IPS DF 6.9 (cell line): ENCODE measurements around the gene C1orf167.
A peak's percentile ranks its signal among the peaks of the same experiment; 100 is the strongest.

Experiments
- DNase-seq: peaks from one replicate; pipeline ENCODE4 v3.0.0-alpha.2; 2013; ENCODE audit warnings: low read depth, low spot score
- H3K27ac ChIP-seq: one replicate; pipeline ENCODE4 v1.5.1; 2013; ENCODE audit warnings: low read length, control low read depth
- H3K27me3 ChIP-seq: 2 replicates; pipeline ENCODE4 v1.6.1; 2013; ENCODE audit warnings: mild to moderate bottlenecking, low read length; ENCODE audit not compliant: control insufficient read depth, insufficient read depth
- H3K36me3 ChIP-seq: 2 replicates; pipeline ENCODE4 v1.6.1; 2013; ENCODE audit warnings: low read length; ENCODE audit not compliant: control insufficient read depth, insufficient read depth
- H3K4me1 ChIP-seq: 2 replicates; pipeline ENCODE4 v1.6.1; 2013; ENCODE audit warnings: low read length; ENCODE audit not compliant: control insufficient read depth, insufficient read depth
- H3K4me3 ChIP-seq: 2 replicates; pipeline ENCODE4 v1.5.1; 2013; ENCODE audit warnings: mild to moderate bottlenecking, low read length
- H3K9me3 ChIP-seq: 2 replicates; pipeline ENCODE4 v1.6.1; 2013; ENCODE audit warnings: low read length, inconsistent platforms; ENCODE audit not compliant: control insufficient read depth, insufficient read depth
- WGBS: extraction: QIAGEN DNeasy Blood & Tissue Kit; methylation state at CpG from one replicate; pipeline ENCODE4 v1.1.7; 2013; ENCODE audit warnings: mixed read lengths, missing lambda C conversion rate; ENCODE audit not compliant: insufficient read length, insufficient coverage; 5-methylcytosine and 5-hydroxymethylcytosine counted together

C1orf167 gene

DNA sequence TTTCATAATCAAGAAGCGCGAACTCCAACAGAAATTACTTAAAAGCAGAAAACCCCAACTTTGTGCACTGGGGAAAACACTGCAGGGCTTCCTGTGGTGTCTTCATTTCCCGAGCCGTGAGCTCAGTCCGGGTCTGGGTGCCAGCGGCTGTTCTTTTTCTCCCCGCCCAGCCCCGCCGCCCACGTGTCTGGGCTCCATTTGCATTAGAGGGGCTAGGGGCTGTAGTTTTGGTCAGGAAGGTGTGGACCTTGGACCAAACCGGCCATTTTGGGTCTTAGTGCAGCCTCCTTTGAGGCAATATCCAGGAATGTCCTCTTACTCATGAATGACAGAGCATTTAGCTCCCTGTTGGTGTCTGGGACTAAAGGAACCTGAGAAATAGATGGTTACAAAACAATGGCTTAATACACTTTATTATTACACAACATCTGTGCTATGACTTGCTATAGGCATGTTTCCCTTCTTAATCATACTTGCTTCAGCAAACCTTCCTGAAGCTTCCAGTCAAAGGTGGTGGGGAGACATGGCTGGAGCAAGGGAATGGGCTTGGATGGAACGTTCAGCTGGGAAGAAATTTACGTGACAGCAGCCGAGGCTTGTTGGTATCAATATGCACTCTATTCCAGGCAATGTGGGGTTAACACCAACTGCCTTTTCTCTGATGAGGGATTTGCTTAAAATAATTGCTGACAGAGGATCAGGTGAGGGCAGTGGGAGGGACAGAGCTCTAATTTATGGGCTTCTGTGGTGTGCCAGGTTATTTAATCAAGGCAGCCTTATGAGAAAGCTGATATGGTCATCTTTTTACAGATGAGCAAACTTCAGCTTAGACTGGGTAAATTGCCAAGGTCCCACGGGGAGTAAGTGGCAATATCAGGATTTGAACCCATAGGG is 25.0 kb upstream of the C1orf167 start:
- Histone ChIP-seq H3K27ac (no peak overlapping the region), H3K27me3 (no peaks in the 10 kb centered on the region)
- peak; percentile 37 for DNase-seq

DNA sequence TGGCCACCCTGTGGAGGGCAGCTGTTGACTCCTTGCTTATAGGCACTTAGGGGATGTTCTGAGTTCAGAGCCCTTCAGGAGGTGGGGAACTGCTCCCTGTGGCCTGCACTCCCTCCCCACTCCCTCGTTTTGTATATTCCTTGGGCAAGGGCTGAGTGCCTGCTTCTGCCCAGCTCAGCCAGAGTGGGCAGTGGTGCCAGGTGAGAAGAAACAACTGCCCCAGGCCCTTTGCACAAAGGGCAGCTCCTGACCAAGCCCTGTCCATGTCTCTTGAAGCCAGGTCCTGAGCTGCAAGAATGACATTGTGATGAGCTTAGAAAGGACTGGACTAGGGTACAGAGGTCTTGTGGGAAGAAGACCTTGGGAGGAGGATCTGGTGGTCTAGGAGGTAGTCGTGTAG is 23.9 kb upstream of the C1orf167 start:
- Histone ChIP-seq H3K4me3 (no peak overlapping the region), H3K27ac (no peak overlapping the region), H3K36me3 (no peaks in the 10 kb centered on the region), H3K27me3 (no peaks in the 10 kb centered on the region), H3K4me1 (no peaks in the 10 kb centered on the region; the same call in 1 of the 2 replicates), H3K9me3 (no peaks in the 10 kb centered on the region)
- WGBS, result no CpG with 5 or more reads among the region's 2 CpGs
- DNase-seq, result no peak

More for the DNA sequence above, 25.0 kb upstream of the C1orf167 start:
- H3K4me1 ChIP-seq, result no peaks in the 10 kb centered on the region; the same call in 1 of the 2 replicates
- no peaks in the 10 kb centered on the region for H3K9me3 ChIP-seq
- no peaks in the 10 kb centered on the region for H3K36me3 ChIP-seq
- no CpG with 5 or more reads among the region's 15 CpGs for WGBS
- H3K4me3 ChIP-seq, result peak overlapping the region; percentile 81; the same call in 1 of the 2 replicates

DNA sequence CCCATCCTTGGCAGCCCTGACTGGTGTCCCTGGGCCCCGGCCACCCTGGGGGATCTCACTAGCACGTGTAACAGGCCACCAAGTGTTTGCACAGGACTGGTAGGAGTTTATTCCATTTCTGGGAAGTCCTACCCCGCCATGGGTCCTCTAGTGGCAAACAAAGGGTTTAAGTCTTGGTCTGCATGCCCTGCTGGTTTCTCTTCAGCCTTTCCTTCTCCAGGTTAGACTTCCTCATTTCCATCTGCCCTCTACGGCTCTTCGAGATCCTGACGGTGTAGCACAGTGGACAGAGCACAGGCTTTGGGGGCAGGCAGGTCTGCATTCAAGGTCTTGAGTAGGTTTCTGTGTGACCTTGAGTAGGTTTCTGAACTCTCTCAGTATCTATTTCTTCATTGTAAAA is 23.2 kb upstream of the C1orf167 start:
- H3K27me3 ChIP-seq, result no peaks in the 10 kb centered on the region
- WGBS, result no CpG with 5 or more reads among the region's 6 CpGs
- no peak overlapping the region for H3K27ac ChIP-seq
- no peak overlapping the region for H3K4me3 ChIP-seq
- no peak for DNase-seq
- no peaks in the 10 kb centered on the region for H3K9me3 ChIP-seq
- H3K36me3 ChIP-seq, result no peaks in the 10 kb centered on the region
- H3K4me1 ChIP-seq, result no peaks in the 10 kb centered on the region; the same call in 1 of the 2 replicates

DNA sequence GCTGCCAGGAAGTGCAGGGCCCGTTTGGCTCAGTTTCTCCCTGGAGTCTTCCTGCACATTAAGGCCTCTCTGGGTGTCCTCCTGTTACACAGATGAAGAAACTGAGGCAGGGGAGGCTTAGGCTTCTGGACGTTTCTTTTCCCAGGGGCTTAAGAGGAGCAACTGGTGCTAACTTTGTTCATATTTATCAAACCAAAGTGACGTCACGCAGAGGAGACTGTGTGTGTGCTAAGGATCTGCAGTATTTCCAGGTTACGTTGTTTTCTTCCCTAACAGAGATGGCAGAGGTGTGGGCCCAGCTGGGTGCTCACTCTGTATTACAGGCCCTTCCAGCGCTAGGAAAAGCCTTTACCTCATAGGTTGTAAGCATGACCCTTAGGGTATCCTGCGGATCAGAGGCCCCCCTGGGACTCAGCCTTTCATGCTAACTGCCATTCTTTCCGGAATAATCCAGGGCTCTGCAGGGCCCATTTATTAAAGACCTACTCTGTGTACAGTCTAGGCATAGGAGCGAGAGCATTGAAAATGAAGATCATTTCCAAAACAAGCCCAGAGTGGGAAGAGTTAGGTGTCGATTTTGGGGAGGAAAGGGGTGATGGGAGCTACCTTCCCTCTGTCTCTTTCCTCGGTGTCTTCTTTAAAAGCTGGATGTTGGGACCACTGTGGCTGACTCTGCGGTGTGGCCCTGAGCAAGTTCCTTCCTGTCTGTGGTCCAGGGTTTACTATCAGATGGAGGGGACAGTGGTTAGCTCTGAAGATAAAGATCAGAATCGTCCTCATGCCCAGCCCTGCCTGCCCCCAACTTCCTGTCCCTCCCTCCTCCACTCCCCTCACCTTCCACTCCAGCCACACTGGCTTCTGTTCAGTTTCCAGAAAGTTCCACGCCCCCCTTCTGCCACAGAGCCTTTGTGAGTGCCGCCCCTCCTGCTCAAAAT is 21.5 kb upstream of the C1orf167 start:
- Histone ChIP-seq H3K9me3 (no peaks in the 10 kb centered on the region), H3K27me3 (no peaks in the 10 kb centered on the region), H3K4me3 (no peak overlapping the region), H3K4me1 (no peaks in the 10 kb centered on the region; the same call in 1 of the 2 replicates), H3K27ac (no peak overlapping the region), H3K36me3 (no peaks in the 10 kb centered on the region)
- WGBS, result no CpG with 5 or more reads among the region's 15 CpGs
- DNase-seq, result no peak

DNA sequence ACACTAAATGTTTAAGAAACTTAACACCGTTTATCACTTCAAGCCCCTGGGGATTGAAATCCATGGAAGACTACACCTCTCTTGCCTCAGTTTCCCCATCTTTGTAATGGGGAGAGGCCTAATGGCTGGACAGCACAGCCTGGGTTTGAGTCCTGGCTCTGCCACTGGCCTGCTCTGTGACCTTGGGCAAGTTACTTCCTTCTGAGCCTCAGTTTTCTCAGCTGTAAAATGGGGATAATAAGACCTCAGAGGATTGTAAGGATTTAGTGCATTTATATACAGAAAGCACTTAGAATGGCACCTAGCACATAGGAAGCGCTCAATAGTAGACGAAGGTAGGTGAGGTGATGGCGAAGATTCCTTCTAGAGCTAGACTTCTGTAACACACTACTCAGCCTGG is 20.5 kb upstream of the C1orf167 start:
- Histone ChIP-seq H3K9me3 (no peaks in the 10 kb centered on the region), H3K4me1 (no peaks in the 10 kb centered on the region; the same call in 1 of the 2 replicates), H3K36me3 (0 out of 2 replicates have a peak, but pooled peaks cover 3% of the 10 kb centered on the region), H3K27me3 (no peaks in the 10 kb centered on the region), H3K27ac (no peak overlapping the region), H3K4me3 (no peak overlapping the region)
- DNase-seq, result no peak
- WGBS, result no CpG with 5 or more reads among the region's 4 CpGs

DNA sequence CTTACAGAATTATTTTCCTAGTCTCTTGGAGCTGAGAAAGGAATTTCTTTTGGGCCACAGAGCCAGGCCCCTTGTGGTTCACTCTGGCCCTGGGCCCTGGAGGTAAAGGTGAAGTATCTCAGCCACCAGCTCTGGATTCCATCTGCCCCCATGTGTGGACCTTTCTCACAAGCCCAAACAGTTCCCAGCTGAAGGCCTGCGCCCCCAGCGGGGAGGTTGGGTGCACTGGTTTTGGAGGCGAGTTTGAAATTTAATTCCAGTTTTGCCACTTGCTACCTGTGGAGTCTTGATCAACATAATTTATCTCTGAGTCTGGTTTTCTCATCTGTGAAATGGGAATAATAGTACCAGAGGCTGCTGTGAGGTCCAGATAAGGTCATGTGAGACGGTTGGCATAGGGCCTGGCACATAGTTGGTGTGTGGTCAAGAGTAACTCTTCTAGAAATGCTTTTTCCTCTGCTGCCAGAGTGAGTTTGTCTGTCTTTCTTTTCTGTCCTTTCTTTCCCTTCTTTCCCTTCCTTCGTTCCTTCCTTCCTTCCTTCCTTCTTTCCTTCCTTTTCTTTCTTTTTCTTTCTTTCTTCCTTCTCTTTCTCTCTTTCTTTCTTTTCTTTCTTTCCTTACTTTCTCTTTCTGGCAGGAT is 20.0 kb upstream of the C1orf167 start:
- Histone ChIP-seq H3K9me3 (no peaks in the 10 kb centered on the region), H3K27ac (no peak overlapping the region), H3K4me3 (no peak overlapping the region), H3K4me1 (no peaks in the 10 kb centered on the region; the same call in 1 of the 2 replicates), H3K27me3 (no peaks in the 10 kb centered on the region), H3K36me3 (0 out of 2 replicates have a peak, but pooled peaks cover 3% of the 10 kb centered on the region)
- DNase-seq, result no peak
- no CpG with 5 or more reads among the region's 5 CpGs for WGBS

DNA sequence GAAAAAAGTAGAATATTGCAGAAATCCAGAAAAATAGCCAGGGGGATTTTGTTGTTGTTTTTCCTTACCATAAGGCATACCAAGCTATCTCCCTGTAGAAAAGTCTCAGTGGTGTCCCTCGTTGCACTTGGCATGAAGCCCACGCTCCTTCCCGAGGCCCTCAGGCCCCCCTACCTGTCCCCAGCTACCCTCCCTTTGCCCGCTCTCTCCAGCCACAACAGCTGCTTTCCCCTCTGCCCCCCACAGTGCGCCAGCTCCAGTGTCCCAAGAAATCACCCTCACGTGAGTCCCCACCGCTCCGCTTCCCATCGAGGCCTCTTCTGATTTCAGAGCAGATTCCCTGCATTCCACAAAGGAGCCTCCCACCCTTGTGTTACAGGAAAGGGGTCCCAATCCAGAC is 17.7 kb upstream of the C1orf167 start:
- peaks cover 12% of the 10 kb centered on the region for H3K36me3 ChIP-seq
- H3K27ac ChIP-seq, result no peak overlapping the region
- no peak overlapping the region for H3K4me3 ChIP-seq
- H3K9me3 ChIP-seq, result no peaks in the 10 kb centered on the region
- no peaks in the 10 kb centered on the region for H3K4me1 ChIP-seq
- no peak for DNase-seq
- H3K27me3 ChIP-seq, result no peaks in the 10 kb centered on the region
- no CpG with 5 or more reads among the region's 9 CpGs for WGBS

DNA sequence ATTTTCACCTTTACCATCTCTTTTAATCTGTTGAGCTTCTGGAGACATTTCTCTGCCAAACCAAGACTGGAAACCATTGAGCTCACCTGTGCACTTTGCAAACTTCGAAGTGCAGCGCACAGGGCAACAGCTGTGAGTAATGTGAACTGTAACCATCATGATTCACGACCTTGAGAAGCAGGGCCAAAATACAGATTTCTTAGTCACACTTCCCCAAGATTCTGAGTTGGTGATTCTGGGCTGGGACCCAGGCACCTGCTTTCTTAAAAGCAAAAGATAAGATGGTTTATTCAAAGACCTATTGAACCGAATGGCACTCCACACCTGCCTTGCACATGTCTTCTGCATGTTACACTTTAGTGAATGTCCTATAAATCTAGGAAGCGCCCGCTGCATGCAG is 15.9 kb upstream of the C1orf167 start:
- no CpG with 5 or more reads among the region's 6 CpGs for WGBS
- Histone ChIP-seq H3K27me3 (no peaks in the 10 kb centered on the region), H3K4me3 (no peak overlapping the region), H3K36me3 (peaks cover 23% of the 10 kb centered on the region), H3K27ac (no peak overlapping the region), H3K4me1 (no peaks in the 10 kb centered on the region), H3K9me3 (no peaks in the 10 kb centered on the region)
- no peak for DNase-seq

DNA sequence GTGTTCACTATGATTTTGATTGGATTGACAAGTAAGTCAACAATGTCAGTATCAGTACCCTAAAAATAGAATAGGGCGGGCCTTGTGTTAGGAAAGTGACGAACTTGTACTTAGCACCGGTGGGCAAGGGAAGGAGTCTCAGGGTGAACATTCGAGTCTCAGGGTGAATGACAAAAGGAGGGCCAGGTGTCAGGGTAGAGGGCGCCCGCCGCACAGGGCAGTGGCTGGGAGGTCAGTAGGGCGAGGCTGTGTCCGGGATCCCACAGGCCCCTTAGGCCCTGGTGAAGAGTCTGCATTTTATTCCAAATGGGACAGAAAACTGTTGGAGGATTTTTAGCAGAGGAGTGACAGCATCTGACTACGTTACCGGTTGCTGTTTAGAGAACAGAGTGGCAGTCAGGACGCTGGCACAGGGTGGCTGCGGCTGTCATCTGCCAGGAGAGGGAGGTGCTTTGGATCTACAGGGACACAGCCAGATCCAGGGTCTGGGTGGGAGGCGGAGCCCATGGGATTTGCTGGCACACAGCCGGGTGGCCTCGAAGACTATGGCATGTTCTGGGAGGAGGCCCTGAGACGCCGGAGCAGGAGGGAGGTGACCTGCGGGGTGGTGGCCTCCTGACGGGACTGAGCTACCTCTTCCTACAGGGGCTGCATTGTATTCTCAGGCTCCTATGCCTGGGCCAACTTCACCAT is 15.1 kb upstream of the C1orf167 start:
- Histone ChIP-seq H3K4me3 (no peak overlapping the region), H3K27me3 (no peaks in the 10 kb centered on the region), H3K4me1 (no peaks in the 10 kb centered on the region), H3K9me3 (no peaks in the 10 kb centered on the region), H3K27ac (no peak overlapping the region), H3K36me3 (peaks cover 23% of the 10 kb centered on the region)
- DNase-seq, result no peak
- WGBS, result no CpG with 5 or more reads among the region's 20 CpGs
